SU-DHL-6 (cell line): Measurements from ENCODE around the gene PKN1.

ENCODE experiments used
- H2AFZ ChIP-seq: fragments of 200-600 bp; sonication (generic); 2 replicates; pipeline ENCODE4 v1.6.1; 2014; ENCODE audit warnings: low read depth, mild to moderate bottlenecking, moderate library complexity, mixed read lengths, antibody characterized with exemption, low read length; ENCODE audit not compliant: severe bottlenecking
- H3F3A ChIP-seq: fragments of 200-600 bp; shearing (Covaris generic); 2 replicates; pipeline ENCODE4 v1.6.0; 2016; ENCODE audit warnings: antibody characterized with exemption, mild to moderate bottlenecking; ENCODE audit not compliant: insufficient read depth
- H3K27ac ChIP-seq: fragments of 200-600 bp; sonication (generic); 2 replicates; pipeline ENCODE4 v1.5.1; 2016; ENCODE audit warnings: low read depth, mild to moderate bottlenecking, low read length, moderate library complexity, mixed read lengths
- H3K27me3 ChIP-seq: fragments of 200-600 bp; sonication (generic), shearing (Covaris generic); 2 replicates; pipeline ENCODE4 v1.6.0; 2014; ENCODE audit warnings: mild to moderate bottlenecking, low read length
- H3K36me3 ChIP-seq: fragments of 200-600 bp; sonication (generic); 2 replicates; pipeline ENCODE4 v1.6.1; 2014; ENCODE audit warnings: mild to moderate bottlenecking, low read length, mixed read lengths
- H3K4me2 ChIP-seq: fragments of 300-600, 200-600 bp; shearing (Covaris generic), sonication (generic); 2 replicates; pipeline ENCODE4 v1.6.0; 2014; ENCODE audit warnings: low read length, low read depth, mild to moderate bottlenecking; ENCODE audit not compliant: poor library complexity, severe bottlenecking
- H3K4me3 ChIP-seq: fragments of 200-600 bp; sonication (generic); 2 replicates; pipeline ENCODE4 v1.5.1; 2014; ENCODE audit warnings: antibody characterized with exemption, low read length, mild to moderate bottlenecking, mixed read lengths; ENCODE audit not compliant: insufficient read depth, poor library complexity, severe bottlenecking
- H3K79me2 ChIP-seq: fragments of 200-600 bp; sonication (generic); 2 replicates; pipeline ENCODE4 v1.6.1; 2014; ENCODE audit warnings: mild to moderate bottlenecking, low read length, moderate library complexity; ENCODE audit not compliant: insufficient read depth
- H3K9ac ChIP-seq: fragments of 200-600 bp; sonication (generic); 2 replicates; pipeline ENCODE4 v1.7.0; 2014; ENCODE audit warnings: mild to moderate bottlenecking, low read length
- H3K9me2 ChIP-seq: fragments of 200-600 bp; sonication (generic); replicated peaks from 2 replicates; pipeline ENCODE4 v1.6.1; 2014; ENCODE audit warnings: low read length; ENCODE audit not compliant: insufficient read depth
- H3K9me3 ChIP-seq: fragments of 200-600 bp; sonication (generic); 2 replicates; pipeline ENCODE4 v1.6.1; 2014; ENCODE audit warnings: low read length, mixed read lengths; ENCODE audit not compliant: insufficient read depth
- H4K20me1 ChIP-seq: fragments of 200-600 bp; sonication (generic); 2 replicates; pipeline ENCODE4 v1.6.1; 2014; ENCODE audit warnings: low read depth, mild to moderate bottlenecking, antibody characterized with exemption, low read length, moderate library complexity, mixed read lengths
- CTCF ChIP-seq: fragments of 200-600 bp; sonication (generic); IDR thresholded peaks from one replicate; pipeline ENCODE4 v1.5.1; 2017; ENCODE audit warnings: antibody characterized with exemption, mild to moderate bottlenecking, low read length, moderate library complexity; ENCODE audit not compliant: insufficient read depth, poor library complexity, severe bottlenecking
- EZH2phosphoT487 ChIP-seq: fragments of 200-600 bp; sonication (generic), shearing (Covaris generic); conservative IDR thresholded peaks from 2 replicates; pipeline ENCODE4 v1.6.1; 2018; ENCODE audit warnings: mild to moderate bottlenecking, antibody characterized with exemption, low read length, moderate library complexity, mixed read lengths

The PKN1 gene

GRCh38 chr19:14406645-14407401 is 26.3 kb upstream of the PKN1 start:
- Histone ChIP-seq H3K9ac (no peak overlapping the region), H4K20me1 (peaks cover 5% of the 10 kb centered on the region; the same call in 1 of the 2 replicates), H3K79me2 (peaks cover 12% of the 10 kb centered on the region), H3K27ac (no peak overlapping the region), H3K4me3 (no peak overlapping the region), H3K27me3 (no peaks in the 10 kb centered on the region), H3K9me3 (no peaks in the 10 kb centered on the region), H3K4me2 (no peak overlapping the region), H3K36me3 (peaks cover 7% of the 10 kb centered on the region; the same call in 1 of the 2 replicates), H3F3A (peaks cover 14% of the 10 kb centered on the region), H3K9me2 (no peaks in the 10 kb centered on the region), H2AFZ (no peak overlapping the region)
- TF ChIP-seq EZH2phosphoT487 (no peak), CTCF (no peak)

DNA sequence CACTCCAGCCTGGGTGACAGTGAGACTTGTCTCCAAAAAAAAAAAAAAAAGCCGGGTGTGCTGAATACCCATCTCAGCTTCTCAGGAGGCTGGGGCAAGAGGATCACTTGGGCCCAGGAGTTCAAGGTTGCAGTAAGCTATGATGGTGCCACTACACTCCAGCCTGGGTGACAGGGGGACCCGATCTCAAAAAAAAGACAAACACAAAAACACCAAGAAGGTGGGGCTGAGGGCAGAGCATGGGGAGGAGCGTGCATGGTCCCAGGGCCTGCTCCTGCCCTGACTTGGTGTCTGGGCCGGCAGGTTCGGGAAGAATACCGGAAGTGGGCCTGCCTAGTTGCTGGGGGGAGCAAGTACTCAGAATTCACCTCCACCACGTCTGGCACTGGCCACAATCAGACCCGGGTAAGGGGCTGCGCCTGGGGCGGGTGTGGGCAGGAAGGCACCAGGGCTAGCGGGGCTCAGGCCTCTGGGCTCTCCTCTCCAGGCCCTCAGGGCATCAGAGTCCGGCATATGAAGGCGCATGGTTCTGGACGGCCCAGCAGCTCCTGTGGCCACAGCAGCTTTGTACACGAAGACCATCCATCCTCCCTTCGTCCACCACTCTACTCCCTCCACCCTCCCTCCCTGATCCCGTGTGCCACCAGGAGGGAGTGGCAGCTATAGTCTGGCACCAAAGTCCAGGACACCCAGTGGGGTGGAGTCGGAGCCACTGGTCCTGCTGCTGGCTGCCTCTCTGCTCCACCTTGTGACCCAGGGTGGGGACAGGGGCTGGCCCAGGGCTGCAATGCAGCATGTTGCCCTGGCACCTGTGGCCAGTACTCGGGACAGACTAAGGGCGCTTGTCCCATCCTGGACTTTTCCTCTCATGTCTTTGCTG is 25.3 kb upstream of the PKN1 start:
- TF ChIP-seq EZH2phosphoT487 (no peak), CTCF (no peak)
- Histone ChIP-seq H3K79me2 (peaks cover 23% of the 10 kb centered on the region), H3K9me3 (no peaks in the 10 kb centered on the region), H3K9me2 (no peaks in the 10 kb centered on the region), H3K36me3 (peaks cover 10% of the 10 kb centered on the region; the same call in 1 of the 2 replicates), H3K27me3 (no peaks in the 10 kb centered on the region), H4K20me1 (peaks cover 13% of the 10 kb centered on the region; the same call in 1 of the 2 replicates), H2AFZ (no peak overlapping the region), H3F3A (peaks cover 18% of the 10 kb centered on the region), H3K4me3 (no peak overlapping the region), H3K27ac (no peak overlapping the region), H3K4me2 (no peak overlapping the region), H3K9ac (no peak overlapping the region)

DNA sequence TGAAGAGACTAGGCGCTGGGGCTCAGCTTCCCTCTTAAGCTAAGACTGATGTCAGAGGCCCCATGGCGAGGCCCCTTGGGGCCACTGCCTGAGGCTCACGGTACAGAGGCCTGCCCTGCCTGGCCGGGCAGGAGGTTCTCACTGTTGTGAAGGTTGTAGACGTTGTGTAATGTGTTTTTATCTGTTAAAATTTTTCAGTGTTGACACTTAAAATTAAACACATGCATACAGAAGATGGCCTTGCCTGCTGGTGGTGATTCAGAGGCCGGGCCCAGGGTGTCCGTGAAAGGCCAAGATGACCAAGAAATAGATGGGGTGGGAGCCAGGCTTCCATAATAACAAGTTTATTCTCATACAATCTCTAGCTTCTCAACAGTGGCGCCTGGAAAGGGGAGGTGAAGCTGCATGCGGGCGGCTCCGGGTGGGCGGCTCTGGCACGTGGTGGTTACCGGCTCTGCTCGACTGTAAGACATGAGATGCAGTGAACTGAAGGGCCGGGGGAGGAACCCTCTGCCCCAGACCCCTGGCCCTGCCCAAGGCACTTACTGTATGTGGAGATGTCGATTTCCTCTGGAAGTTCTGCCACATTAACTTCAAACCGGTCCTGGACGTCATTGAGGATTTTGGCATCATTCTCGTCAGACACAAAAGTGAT is 24.5 kb upstream of the PKN1 start:
- H3K4me2 ChIP-seq = no peak overlapping the region
- H3K27me3 ChIP-seq = no peaks in the 10 kb centered on the region
- H4K20me1 ChIP-seq = peaks cover 16% of the 10 kb centered on the region; the same call in 1 of the 2 replicates
- no peak overlapping the region for H2AFZ ChIP-seq
- TF ChIP-seq CTCF = no peak
- no peak for TF ChIP-seq EZH2phosphoT487
- H3K4me3 ChIP-seq = no peak overlapping the region
- H3K9me3 ChIP-seq = no peaks in the 10 kb centered on the region
- no peak overlapping the region for H3K27ac ChIP-seq
- H3K9ac ChIP-seq = no peak overlapping the region
- no peaks in the 10 kb centered on the region for H3K9me2 ChIP-seq
- peaks cover 18% of the 10 kb centered on the region for H3F3A ChIP-seq
- H3K36me3 ChIP-seq = peaks cover 10% of the 10 kb centered on the region; the same call in 1 of the 2 replicates
- H3K79me2 ChIP-seq = peaks cover 30% of the 10 kb centered on the region
